CD14-positive monocyte (primary cell): ENCODE data around the gene CARNS1. TPM values are rescaled to one million over a fixed set of nuclear protein-coding genes. Genes with fewer than 3 reads are reported as not detected.

Experiments
- DNase-seq, 3 donors: peaks; one replicate each; pipeline ENCODE4 v3.0.0-alpha.2; 2011 to 2022
- H2AFZ ChIP-seq: 2 replicates; pipeline ENCODE4 v1.6.0; 2012; ENCODE audit warnings: mild to moderate bottlenecking, low read depth, low read length, inconsistent platforms; ENCODE audit not compliant: insufficient read depth, poor library complexity, severe bottlenecking
- H3K27ac ChIP-seq, 2 donors: 1 replicate in 1 of 2; 2 replicates in 1 of 2; pipeline ENCODE4 v1.5.1; 2012 to 2013; ENCODE audit warnings: low read length in 2 of 2, control low read depth in 1 of 2, inconsistent platforms in 1 of 2, low read depth in 1 of 2, mild to moderate bottlenecking in 1 of 2
- H3K27me3 ChIP-seq, 2 donors: one replicate each; pipeline versions ENCODE4 v1.6.0 to v1.6.1; 2011 to 2013; ENCODE audit warnings: low read length in 2 of 2; ENCODE audit not compliant: control insufficient read depth in 2 of 2, insufficient read depth in 2 of 2
- H3K36me3 ChIP-seq, 2 donors: replicated peaks in 1 of 2; 1 replicate in 1 of 2; 2 replicates in 1 of 2; pipeline versions ENCODE4 v1.5.1 to v1.6.1; 2012 to 2013; ENCODE audit warnings: low read length in 2 of 2, control low read depth in 1 of 2, inconsistent platforms in 1 of 2, mild to moderate bottlenecking in 1 of 2; ENCODE audit not compliant: insufficient read depth in 2 of 2, control insufficient read depth in 1 of 2
- H3K4me1 ChIP-seq, 2 donors: 1 replicate in 1 of 2; 2 replicates in 1 of 2; pipeline versions ENCODE4 v1.5.1 to v1.6.1; 2012 to 2013; ENCODE audit warnings: low read length in 2 of 2, control low read depth in 1 of 2, inconsistent platforms in 1 of 2, mild to moderate bottlenecking in 1 of 2, moderate library complexity in 1 of 2; ENCODE audit not compliant: insufficient read depth in 2 of 2, control insufficient read depth in 1 of 2
- H3K4me2 ChIP-seq: replicated peaks from 2 replicates; pipeline ENCODE3; 2012; ENCODE audit warnings: low read length, moderate library complexity, mild to moderate bottlenecking; ENCODE audit not compliant: poor library complexity, severe bottlenecking; ENCODE audit errors: extremely low read depth
- H3K4me3 ChIP-seq, 3 experiments: fragments of 200-600 bp in 1 of 3; sonication (generic) in 1 of 3; replicated peaks in 1 of 3; 1 replicate in 2 of 3; 2 replicates in 1 of 3; pipeline ENCODE4 v1.5.1; 2011 to 2013; ENCODE audit warnings: low read length in 3 of 3, mild to moderate bottlenecking in 3 of 3, control low read depth in 2 of 3, low read depth in 2 of 3, inconsistent platforms in 1 of 3, moderate library complexity in 1 of 3
- H3K79me2 ChIP-seq: 2 replicates; pipeline ENCODE4 v1.6.0; 2012; ENCODE audit warnings: mild to moderate bottlenecking, control low read depth, inconsistent platforms, low read length, moderate library complexity; ENCODE audit not compliant: insufficient read depth
- H3K9ac ChIP-seq: 2 replicates; pipeline ENCODE4 v1.6.0; 2017; ENCODE audit warnings: low read length, mild to moderate bottlenecking; ENCODE audit not compliant: insufficient read depth, poor library complexity, severe bottlenecking
- H3K9me3 ChIP-seq, 2 donors: replicated peaks in 1 of 2; 1 replicate in 1 of 2; 2 replicates in 1 of 2; pipeline versions ENCODE4 v1.5.1 to v1.6.1; 2012 to 2013; ENCODE audit warnings: low read length in 2 of 2, control low read depth in 1 of 2; ENCODE audit not compliant: control insufficient read depth in 1 of 2, insufficient read depth in 1 of 2
- H4K20me1 ChIP-seq: 2 replicates; pipeline ENCODE4 v1.6.0; 2012; ENCODE audit warnings: mild to moderate bottlenecking, low read length, control low read depth, moderate library complexity; ENCODE audit not compliant: insufficient read depth
- H3K27ac Mint-ChIP-seq, 7 donors: one replicate each; pipeline ENCODE4 v1.8.0; 2020; ENCODE audit warnings: mild to moderate bottlenecking in 7 of 7, mixed read lengths in 7 of 7, moderate library complexity in 6 of 7, inconsistent platforms in 2 of 7
- H3K27me3 Mint-ChIP-seq, 3 donors: one replicate each; pipeline ENCODE4 v1.8.0; 2021 to 2022; ENCODE audit warnings: low read depth in 3 of 3, mild to moderate bottlenecking in 3 of 3, mixed read lengths in 3 of 3, moderate library complexity in 3 of 3, inconsistent platforms in 1 of 3
- H3K36me3 Mint-ChIP-seq, 2 donors: one replicate each; pipeline ENCODE4 v1.8.0; 2020; ENCODE audit warnings: mixed read lengths in 2 of 2, inconsistent platforms in 1 of 2, mild to moderate bottlenecking in 1 of 2
- H3K4me1 Mint-ChIP-seq: one replicate; pipeline ENCODE4 v1.8.0; 2020; ENCODE audit warnings: mild to moderate bottlenecking, mixed read lengths
- H3K4me3 Mint-ChIP-seq, 2 donors: one replicate each; pipeline ENCODE4 v1.8.0; 2020; ENCODE audit warnings: mild to moderate bottlenecking in 2 of 2, mixed read lengths in 2 of 2, moderate library complexity in 1 of 2
- H3K9me3 Mint-ChIP-seq, 7 donors: one replicate each; pipeline ENCODE4 v1.8.0; 2020 to 2022; ENCODE audit warnings: mixed read lengths in 7 of 7, mild to moderate bottlenecking in 6 of 7, moderate library complexity in 6 of 7, inconsistent platforms in 2 of 7
- WGBS: methylation state at CpG from one replicate; pipeline ENCODE4 v1.1.5; 2013; ENCODE audit warnings: missing lambda C conversion rate; ENCODE audit not compliant: insufficient coverage; 5-methylcytosine and 5-hydroxymethylcytosine counted together
- intact Hi-C, 2 donors: fragments of 100-400 bp; cut with micrococcal nuclease; formaldehyde crosslinking; loops; one replicate each; pipeline versions ENCODE4 v1.15.0 to v1.15.1; 2023
- polyA plus RNA-seq, 3 donors: library from polyadenylated mRNA; depleted of rRNA in 1 of 3; unstranded in 2 of 3; stranded (reverse) in 1 of 3; fragments of 300-500 nt in 2 of 3; fragments of >200 nt in 1 of 3; fragmentation: Illumina TruSeq in 2 of 3; gene quantifications; 1 replicate in 2 of 3; 2 replicates in 1 of 3; pipeline ENCODE4 v1.2.3, GENCODE V29; 2012 to 2021
- TF ChIP-seq, protein P1 (sequence below): fragments of 200-600 bp; IDR thresholded peaks from one replicate; pipeline ENCODE4 v1.8.0; 2022; ENCODE audit warnings: antibody characterized with exemption, mild to moderate bottlenecking

The CARNS1 gene
- polyA plus RNA-seq, 3 donors: 0.09 TPM; not detected in 2

GRCh38 chr11:67442504-67443404 is 27.3 kb downstream of the CARNS1 start:
- peaks cover 30 to 34% of the 10 kb centered on the region in 2 donors for H3K36me3 Mint-ChIP-seq
- Histone ChIP-seq H3K36me3 (peaks cover 10 to 38% of the 10 kb centered on the region in 2 donors), H3K27ac (peak overlapping the region; percentile 5 to 17), H3K9ac (peak overlapping the region; percentile 65), H2AFZ (peak overlapping the region; percentile 76), H3K79me2 (no peaks in the 10 kb centered on the region), H3K27me3 (no peaks in the 10 kb centered on the region), H3K4me2 (peak overlapping the region; percentile 93), H3K4me1 (peaks cover 21 to 56% of the 10 kb centered on the region in 2 donors), H3K9me3 (no peaks in the 10 kb centered on the region), H4K20me1 (peaks cover 47% of the 10 kb centered on the region), H3K4me3 (peak overlapping the region; percentile 50 to 84 (median 78))
- peaks cover 1 to 4% (median 3%) of the 10 kb centered on the region in 3 donors for H3K27me3 Mint-ChIP-seq
- TF ChIP-seq, protein P1, sequence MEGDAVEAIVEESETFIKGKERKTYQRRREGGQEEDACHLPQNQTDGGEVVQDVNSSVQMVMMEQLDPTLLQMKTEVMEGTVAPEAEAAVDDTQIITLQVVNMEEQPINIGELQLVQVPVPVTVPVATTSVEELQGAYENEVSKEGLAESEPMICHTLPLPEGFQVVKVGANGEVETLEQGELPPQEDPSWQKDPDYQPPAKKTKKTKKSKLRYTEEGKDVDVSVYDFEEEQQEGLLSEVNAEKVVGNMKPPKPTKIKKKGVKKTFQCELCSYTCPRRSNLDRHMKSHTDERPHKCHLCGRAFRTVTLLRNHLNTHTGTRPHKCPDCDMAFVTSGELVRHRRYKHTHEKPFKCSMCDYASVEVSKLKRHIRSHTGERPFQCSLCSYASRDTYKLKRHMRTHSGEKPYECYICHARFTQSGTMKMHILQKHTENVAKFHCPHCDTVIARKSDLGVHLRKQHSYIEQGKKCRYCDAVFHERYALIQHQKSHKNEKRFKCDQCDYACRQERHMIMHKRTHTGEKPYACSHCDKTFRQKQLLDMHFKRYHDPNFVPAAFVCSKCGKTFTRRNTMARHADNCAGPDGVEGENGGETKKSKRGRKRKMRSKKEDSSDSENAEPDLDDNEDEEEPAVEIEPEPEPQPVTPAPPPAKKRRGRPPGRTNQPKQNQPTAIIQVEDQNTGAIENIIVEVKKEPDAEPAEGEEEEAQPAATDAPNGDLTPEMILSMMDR: no peak
- no peak for DNase-seq
- intact Hi-C loops: no loop called here
- 60% methylated on average over 39 of the region's 45 CpGs for WGBS
- H3K4me1 Mint-ChIP-seq: peaks cover 51% of the 10 kb centered on the region
- H3K27ac Mint-ChIP-seq: peak overlapping the region in 5 of 7 donors; percentile 28 to 91 (median 71)
- H3K9me3 Mint-ChIP-seq: no peaks in the 10 kb centered on the region
- H3K4me3 Mint-ChIP-seq: peak overlapping the region; percentile 78 to 84

DNA sequence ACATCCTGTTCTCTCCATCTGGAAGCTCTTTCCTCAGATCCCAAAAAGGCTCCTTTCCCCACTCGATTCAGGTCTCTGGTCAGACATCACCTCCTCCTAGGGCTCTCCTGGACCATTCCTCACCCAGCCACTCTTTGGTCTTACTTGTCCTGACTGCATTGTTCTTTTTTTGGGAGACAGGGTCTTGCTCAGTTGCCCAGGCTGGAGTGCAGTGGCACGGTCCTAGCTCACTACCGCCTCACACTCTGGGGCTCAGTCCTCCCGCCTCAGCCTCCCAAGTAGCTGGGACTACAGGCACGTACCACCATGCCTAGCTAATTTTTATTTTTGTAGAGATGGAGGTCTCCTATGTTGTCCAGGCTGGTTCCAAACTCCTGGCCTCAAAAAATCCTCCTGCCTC is 30.0 kb downstream of the CARNS1 start:
- Mint-ChIP-seq H3K4me1 (peaks cover 58% of the 10 kb centered on the region), H3K27me3 (peaks cover 3 to 4% (median 3%) of the 10 kb centered on the region in 3 donors), H3K27ac (peak overlapping the region in 1 of 7 donors; percentile 78), H3K4me3 (peak overlapping the region in 1 of 2 donors; percentile 8), H3K9me3 (no peaks in the 10 kb centered on the region), H3K36me3 (peaks cover 18 to 21% of the 10 kb centered on the region in 2 donors)
- Histone ChIP-seq H3K9ac (no peak overlapping the region), H3K4me3 (no peak overlapping the region), H4K20me1 (peaks cover 23% of the 10 kb centered on the region), H2AFZ (no peak overlapping the region), H3K9me3 (no peaks in the 10 kb centered on the region), H3K36me3 (peaks cover under 1 to 15% of the 10 kb centered on the region in 2 donors), H3K4me2 (no peak overlapping the region), H3K27ac (no peak overlapping the region), H3K27me3 (no peaks in the 10 kb centered on the region), H3K79me2 (no peaks in the 10 kb centered on the region), H3K4me1 (peaks cover 44 to 67% of the 10 kb centered on the region in 2 donors)
- WGBS: 100% methylated on average over 3 of the region's 5 CpGs
- intact Hi-C loops: no loop called here
- DNase-seq: no peak
- TF ChIP-seq, protein P1: no peak
